Stomach (tissue), 4 donors: ENCODE measurements around the gene HHLA2.

Experiments
- POLR2A ChIP-seq, 4 donors: fragments of 450-650 bp; IDR thresholded peaks; one replicate each; pipeline ENCODE4 v1.6.1; 2016; ENCODE audit warnings: antibody characterized with exemption in 4 of 4, control low read depth in 2 of 4, mild to moderate bottlenecking in 1 of 4, moderate library complexity in 1 of 4
- POLR2AphosphoS5 ChIP-seq, 3 donors: sonication (generic); formaldehyde crosslinking; IDR thresholded peaks; one replicate each; pipeline ENCODE4 v1.6.1; 2016; ENCODE audit warnings: antibody characterized with exemption in 3 of 3
- TF ChIP-seq, protein P1 (sequence below), 7 experiments: fragments of 450-650 bp in 4 of 7; fragments of 200-600 bp in 3 of 7; sonication (generic) in 3 of 7; IDR thresholded peaks; one replicate each; pipeline ENCODE4 v1.5.1; 2016 to 2019; ENCODE audit warnings: antibody characterized with exemption in 7 of 7, control low read depth in 2 of 7, mild to moderate bottlenecking in 1 of 7

DNA sequence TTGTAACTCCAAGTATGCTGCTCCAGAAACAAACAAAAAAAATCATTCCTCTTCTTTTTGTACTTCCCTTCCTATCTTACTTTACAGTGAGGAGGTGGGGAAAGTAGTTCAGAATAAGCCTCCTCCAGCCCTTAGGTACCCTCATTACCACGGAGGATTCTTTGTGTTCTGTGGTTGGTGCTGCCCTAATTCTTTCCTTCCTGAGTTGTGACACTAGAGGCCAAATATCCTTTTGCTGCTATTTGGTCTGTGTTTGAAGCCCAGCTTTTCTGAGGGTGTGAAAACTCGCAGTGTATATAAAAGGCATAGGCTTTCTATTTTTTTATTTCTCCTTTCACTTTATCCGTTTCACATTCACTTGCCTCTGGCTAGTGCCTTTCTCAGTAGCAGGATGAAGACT is 98.2 kb downstream of the HHLA2 start:
- TF ChIP-seq POLR2A (IDR thresholded peaks at IDR 0.05) (no peak), POLR2AphosphoS5 (IDR thresholded peaks at IDR 0.05) (no peak)
- TF ChIP-seq, protein P1, sequence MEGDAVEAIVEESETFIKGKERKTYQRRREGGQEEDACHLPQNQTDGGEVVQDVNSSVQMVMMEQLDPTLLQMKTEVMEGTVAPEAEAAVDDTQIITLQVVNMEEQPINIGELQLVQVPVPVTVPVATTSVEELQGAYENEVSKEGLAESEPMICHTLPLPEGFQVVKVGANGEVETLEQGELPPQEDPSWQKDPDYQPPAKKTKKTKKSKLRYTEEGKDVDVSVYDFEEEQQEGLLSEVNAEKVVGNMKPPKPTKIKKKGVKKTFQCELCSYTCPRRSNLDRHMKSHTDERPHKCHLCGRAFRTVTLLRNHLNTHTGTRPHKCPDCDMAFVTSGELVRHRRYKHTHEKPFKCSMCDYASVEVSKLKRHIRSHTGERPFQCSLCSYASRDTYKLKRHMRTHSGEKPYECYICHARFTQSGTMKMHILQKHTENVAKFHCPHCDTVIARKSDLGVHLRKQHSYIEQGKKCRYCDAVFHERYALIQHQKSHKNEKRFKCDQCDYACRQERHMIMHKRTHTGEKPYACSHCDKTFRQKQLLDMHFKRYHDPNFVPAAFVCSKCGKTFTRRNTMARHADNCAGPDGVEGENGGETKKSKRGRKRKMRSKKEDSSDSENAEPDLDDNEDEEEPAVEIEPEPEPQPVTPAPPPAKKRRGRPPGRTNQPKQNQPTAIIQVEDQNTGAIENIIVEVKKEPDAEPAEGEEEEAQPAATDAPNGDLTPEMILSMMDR (IDR thresholded peaks at IDR 0.05) = no peak
